Activated CD4-positive, alpha-beta T cell treated with anti-CD3 and anti-CD28 coated beads, Interleukin-2, amount 50 U/mL, for 24 hours (primary cell): Measurements from ENCODE around the gene THNSL1.
A peak's percentile ranks its signal among the peaks of the same experiment; 100 is the strongest.
"Not testable (repeated sequence)": the region's sequence is repeated elsewhere in the genome, so short reads cannot be mapped to it uniquely, and the experiment has no call there.

ENCODE experiments used
- DNase-seq, 2 donors: peaks; one replicate each; pipeline ENCODE4 v3.0.0-alpha.2; 2020; ENCODE audit warnings: low read depth in 1 of 2, low spot score in 1 of 2

THNSL1 gene

GRCh38 chr10:25016376-25017153 lies at the start of gene THNSL1:
TSS of gene THNSL1 (plus strand) at chr10:25016612. CDS start at chr10:25023224, 6,612 bp downstream.
- peak; percentile 92 to 98 for DNase-seq

- DNase-seq, result no peak
Observed at GRCh38 chr10:24966962-24967481, 49.4 kb upstream of the THNSL1 start.

- DNase-seq, result no peak
Observed at GRCh38 chr10:24968349-24968748, 48.1 kb upstream of the THNSL1 start.

- DNase-seq, result not testable (repeated sequence)
Observed at GRCh38 chr10:24968951-24969350, 47.5 kb upstream of the THNSL1 start.

GRCh38 chr10:24969841-24970281 lies 46.6 kb upstream of the THNSL1 start:
- no peak for DNase-seq

- DNase-seq, result no peak
Observed at GRCh38 chr10:24971374-24971773, 45.0 kb upstream of the THNSL1 start.

GRCh38 chr10:24973163-24973562 lies 43.2 kb upstream of the THNSL1 start:
- no peak for DNase-seq

- DNase-seq, result no peak
Observed at GRCh38 chr10:24974976-24975375, 41.4 kb upstream of the THNSL1 start.

- no peak for DNase-seq
Observed at GRCh38 chr10:24979685-24980084, 36.7 kb upstream of the THNSL1 start.

- DNase-seq, result no peak
Observed at GRCh38 chr10:24981161-24981710, 35.2 kb upstream of the THNSL1 start.

- no peak for DNase-seq
Observed at GRCh38 chr10:24982319-24983112, 33.9 kb upstream of the THNSL1 start.

GRCh38 chr10:24983130-24983529 lies 33.3 kb upstream of the THNSL1 start:
- DNase-seq, result no peak

GRCh38 chr10:24983946-24984345 lies 32.5 kb upstream of the THNSL1 start:
- DNase-seq, result no peak

- no peak for DNase-seq
Observed at GRCh38 chr10:24984906-24985305, 31.5 kb upstream of the THNSL1 start.

- DNase-seq, result no peak
Observed at GRCh38 chr10:24988831-24989640, 27.4 kb upstream of the THNSL1 start.

GRCh38 chr10:24989867-24990266 lies 26.5 kb upstream of the THNSL1 start:
- DNase-seq, result no peak

GRCh38 chr10:24991298-24991697 lies 25.1 kb upstream of the THNSL1 start:
- no peak for DNase-seq

- DNase-seq, result no peak
Observed at GRCh38 chr10:24992512-24993133, 23.8 kb upstream of the THNSL1 start.

- no peak for DNase-seq
Observed at GRCh38 chr10:24993237-24993958, 23.0 kb upstream of the THNSL1 start.

- no peak for DNase-seq
Observed at GRCh38 chr10:24995072-24995471, 21.3 kb upstream of the THNSL1 start.
